CD4-positive, alpha-beta memory T cell (primary cell): ENCODE measurements around the gene HLA-DQB2. TPM values are rescaled to one million over a fixed set of nuclear protein-coding genes. Genes with fewer than 3 reads are reported as not detected.

Experiments
- CTCF ChIA-PET: fragments of 350-600 bp; sonication (Branson Sonifier 250); formaldehyde crosslinking; loops from one replicate; lab custom pipeline; 2021; ENCODE audit warnings: inconsistent platforms; ENCODE audit not compliant: partially characterized antibody; lab: Charles Lee
- POLR2A ChIA-PET: fragments of 350-600 bp; sonication (Branson Sonifier 250); formaldehyde crosslinking; loops from one replicate; lab custom pipeline; 2021; ENCODE audit not compliant: partially characterized antibody; lab: Charles Lee
- DNase-seq, 5 donors: peaks; one replicate each; pipeline versions ENCODE4 v3.0.0 to v3.0.0-alpha.2; 2020 to 2022; ENCODE audit warnings: mixed read lengths in 1 of 5
- H3K27ac ChIP-seq: one replicate; pipeline ENCODE4 v1.7.0; 2013; ENCODE audit warnings: low read depth, low read length
- H3K27me3 ChIP-seq: 2 replicates; pipeline ENCODE4 v1.7.0; 2013; ENCODE audit warnings: mild to moderate bottlenecking, low read length, moderate library complexity; ENCODE audit not compliant: insufficient read depth
- H3K36me3 ChIP-seq: 2 replicates; pipeline ENCODE4 v1.7.0; 2013; ENCODE audit warnings: mild to moderate bottlenecking, low read length, moderate library complexity; ENCODE audit not compliant: insufficient read depth
- H3K4me1 ChIP-seq: 2 replicates; pipeline ENCODE4 v1.7.0; 2013; ENCODE audit warnings: mild to moderate bottlenecking, low read length, moderate library complexity; ENCODE audit not compliant: insufficient read depth
- H3K4me3 ChIP-seq, 2 donors: one replicate each; pipeline ENCODE4 v1.7.0; 2013; ENCODE audit warnings: low read length in 2 of 2, mild to moderate bottlenecking in 1 of 2
- H3K9me3 ChIP-seq, 2 donors: one replicate each; pipeline ENCODE4 v1.7.0; 2013; ENCODE audit warnings: low read length in 2 of 2, control low read depth in 1 of 2; ENCODE audit not compliant: control insufficient read depth in 1 of 2
- H3K27ac Mint-ChIP-seq, 7 donors: one replicate each; pipeline ENCODE4 v1.8.0; 2020 to 2021; ENCODE audit warnings: mixed read lengths in 7 of 7, mild to moderate bottlenecking in 6 of 7, inconsistent platforms in 3 of 7, moderate library complexity in 3 of 7
- H3K27me3 Mint-ChIP-seq, 2 donors: one replicate each; pipeline ENCODE4 v1.8.0; 2020 to 2021; ENCODE audit warnings: mixed read lengths in 2 of 2
- H3K36me3 Mint-ChIP-seq, 2 donors: one replicate each; pipeline ENCODE4 v1.8.0; 2020 to 2021; ENCODE audit warnings: mixed read lengths in 2 of 2, inconsistent platforms in 1 of 2, mild to moderate bottlenecking in 1 of 2
- H3K4me1 Mint-ChIP-seq, 4 donors: one replicate each; pipeline ENCODE4 v1.8.0; 2020 to 2021; ENCODE audit warnings: mixed read lengths in 4 of 4, mild to moderate bottlenecking in 1 of 4
- H3K4me3 Mint-ChIP-seq, 8 donors: one replicate each; pipeline ENCODE4 v1.8.0; 2020 to 2021; ENCODE audit warnings: mixed read lengths in 8 of 8, mild to moderate bottlenecking in 7 of 8, moderate library complexity in 6 of 8, inconsistent platforms in 3 of 8
- H3K9me3 Mint-ChIP-seq, 8 donors: one replicate each; pipeline ENCODE4 v1.8.0; 2020 to 2021; ENCODE audit warnings: mixed read lengths in 8 of 8, mild to moderate bottlenecking in 5 of 8, inconsistent platforms in 3 of 8, moderate library complexity in 1 of 8
- intact Hi-C: fragments of 100-400 bp; cut with micrococcal nuclease; formaldehyde crosslinking; loops from one replicate; pipeline ENCODE4 v1.15.1; 2023
- polyA plus RNA-seq, 2 donors: library from polyadenylated mRNA; unstranded; fragments of 300-500 nt; fragmentation: Illumina TruSeq; gene quantifications; one replicate each; pipeline ENCODE4 v1.2.3, GENCODE V29; 2021
- total RNA-seq, 2 experiments: library from RNA; stranded (reverse); gene quantifications; one replicate each; pipeline ENCODE4 v1.2.3, GENCODE V29; 2021

Gene HLA-DQB2
- total and polyA plus RNA-seq, 4 experiments from 2014 or later: 2.9 TPM; not detected in 3

- Histone ChIP-seq H3K36me3 (no peaks in the 10 kb centered on the region), H3K27me3 (no peaks in the 10 kb centered on the region), H3K4me1 (no peaks in the 10 kb centered on the region), H3K27ac (no peak overlapping the region), H3K4me3 (no peak overlapping the region), H3K9me3 (no peaks in the 10 kb centered on the region)
- H3K36me3 Mint-ChIP-seq: no peaks in the 10 kb centered on the region
- H3K27me3 Mint-ChIP-seq: peaks cover 21 to 25% of the 10 kb centered on the region in 2 donors
- POLR2A ChIA-PET: no interaction called here
- H3K4me3 Mint-ChIP-seq: no peak overlapping the region
- no peak for DNase-seq
- intact Hi-C loops: no loop called here
- CTCF ChIA-PET: no interaction called here
- H3K9me3 Mint-ChIP-seq: peaks cover 0 to 16% (median 10%) of the 10 kb centered on the region in 8 donors
- H3K27ac Mint-ChIP-seq: no peak overlapping the region
- no peaks in the 10 kb centered on the region for H3K4me1 Mint-ChIP-seq
These were observed 15.7 kb upstream of the HLA-DQB2 start for GRCh38 chr6:32779036-32779435.

DNA sequence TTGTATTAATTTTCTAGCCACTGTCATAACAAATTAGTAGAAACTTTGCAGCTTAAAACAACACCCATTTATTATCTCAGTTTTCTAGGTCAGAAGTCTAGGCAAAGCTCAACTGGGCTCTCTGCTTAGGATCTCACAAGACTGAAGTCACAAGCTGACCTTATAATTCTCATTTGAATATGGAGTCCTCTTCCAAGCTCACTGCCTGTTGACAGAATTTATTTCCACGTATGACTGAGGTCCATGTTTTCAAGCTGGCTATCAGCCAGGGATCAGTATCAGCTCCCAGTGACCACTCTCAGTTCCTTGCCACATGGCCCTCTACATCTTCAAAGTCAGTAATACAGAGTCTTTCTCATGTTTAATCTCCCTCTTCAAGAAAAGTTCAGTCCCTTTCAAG is 11.7 kb upstream of the HLA-DQB2 start:
- Mint-ChIP-seq H3K4me1 (no peaks in the 10 kb centered on the region), H3K36me3 (no peaks in the 10 kb centered on the region), H3K27me3 (peaks cover 30 to 37% of the 10 kb centered on the region in 2 donors), H3K4me3 (no peak overlapping the region), H3K27ac (no peak overlapping the region), H3K9me3 (no peaks in the 10 kb centered on the region)
- Histone ChIP-seq H3K4me1 (no peaks in the 10 kb centered on the region), H3K36me3 (no peaks in the 10 kb centered on the region), H3K9me3 (no peaks in the 10 kb centered on the region), H3K27me3 (peaks cover 18% of the 10 kb centered on the region), H3K4me3 (no peak overlapping the region), H3K27ac (no peak overlapping the region)
- no peak for DNase-seq
- CTCF ChIA-PET: interaction anchor here (0.8 to 1.2 kb wide), 2 partner anchors 8 to 21 kb away, joined by 3 read pairs; no protein-coding TSS in a partner anchor
- intact Hi-C loops: no loop called here
- POLR2A ChIA-PET: no interaction called here

DNA sequence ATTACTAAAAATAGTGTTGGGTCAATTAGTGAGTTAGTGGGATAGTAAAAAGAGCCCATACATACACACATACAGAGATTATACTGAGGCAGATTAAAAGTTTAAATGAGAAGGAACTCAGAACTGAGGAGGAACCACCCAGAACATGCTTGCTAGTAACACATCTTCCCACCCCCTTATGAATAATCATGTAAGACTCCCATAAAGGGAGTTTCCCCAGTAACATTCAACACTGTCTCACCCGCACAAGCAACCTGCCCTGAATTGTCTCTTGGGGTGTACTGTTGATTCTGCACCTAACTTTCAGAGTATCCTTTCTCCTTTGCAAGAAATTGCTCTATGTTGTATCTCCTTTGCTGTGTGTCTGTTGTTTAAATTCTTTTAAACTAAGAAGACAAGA is 11.1 kb upstream of the HLA-DQB2 start:
- Mint-ChIP-seq H3K27me3 (peaks cover 31 to 42% of the 10 kb centered on the region in 2 donors), H3K36me3 (no peaks in the 10 kb centered on the region), H3K27ac (no peak overlapping the region), H3K4me3 (no peak overlapping the region), H3K4me1 (no peaks in the 10 kb centered on the region), H3K9me3 (no peaks in the 10 kb centered on the region)
- no peaks in the 10 kb centered on the region for H3K36me3 ChIP-seq
- ChIA-PET CTCF (interaction anchor here (1.2 kb wide), 1 partner anchor 8 kb away, joined by 3 read pairs; no protein-coding TSS in a partner anchor), POLR2A (no interaction called here)
- H3K4me3 ChIP-seq: no peak overlapping the region
- H3K9me3 ChIP-seq: no peaks in the 10 kb centered on the region
- no peak overlapping the region for H3K27ac ChIP-seq
- peaks cover 18% of the 10 kb centered on the region for H3K27me3 ChIP-seq
- no peak for DNase-seq
- no peaks in the 10 kb centered on the region for H3K4me1 ChIP-seq
- intact Hi-C loops: no loop called here

DNA sequence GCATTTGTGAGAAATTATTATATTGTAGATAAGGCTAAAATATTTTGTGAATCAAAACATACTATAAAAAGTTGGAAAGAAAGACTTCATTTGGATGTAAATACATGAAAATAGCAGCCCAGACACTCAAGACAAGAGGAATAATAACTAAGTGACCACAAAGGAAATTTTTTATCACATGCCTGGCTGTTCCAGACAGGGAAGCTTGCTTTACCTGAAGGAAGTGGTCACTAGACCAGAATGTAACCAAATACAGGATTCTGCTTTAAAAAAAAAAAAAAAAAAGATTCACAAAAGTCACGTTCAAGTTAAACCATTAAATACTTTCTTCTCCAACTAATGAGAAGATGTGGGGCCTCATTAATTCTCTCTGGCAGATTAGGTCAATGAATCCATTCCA is 9.3 kb upstream of the HLA-DQB2 start:
- CTCF ChIA-PET: no interaction called here
- no peak overlapping the region for H3K4me3 Mint-ChIP-seq

GRCh38 chr6:32764048-32764447 is 716 bp upstream of the HLA-DQB2 start:
- intact Hi-C loops: no loop called here
- CTCF ChIA-PET: interaction anchor here (1.2 kb wide), 1 partner anchor 519 kb away, joined by 3 read pairs; no protein-coding TSS in a partner anchor
- peaks cover 34 to 54% of the 10 kb centered on the region in 2 donors for H3K27me3 Mint-ChIP-seq

More for the DNA sequence above, 9.3 kb upstream of the HLA-DQB2 start:
- Mint-ChIP-seq H3K9me3 (no peaks in the 10 kb centered on the region), H3K27ac (no peak overlapping the region), H3K4me1 (no peaks in the 10 kb centered on the region), H3K36me3 (no peaks in the 10 kb centered on the region), H3K27me3 (peaks cover 42 to 47% of the 10 kb centered on the region in 2 donors)
- H3K27me3 ChIP-seq: peaks cover 21% of the 10 kb centered on the region
- H3K4me3 ChIP-seq: no peak overlapping the region
- POLR2A ChIA-PET: no interaction called here
- H3K36me3 ChIP-seq: no peaks in the 10 kb centered on the region
- no peak for DNase-seq
- H3K9me3 ChIP-seq: no peaks in the 10 kb centered on the region
- intact Hi-C loops: no loop called here
- no peak overlapping the region for H3K27ac ChIP-seq
- H3K4me1 ChIP-seq: no peaks in the 10 kb centered on the region

DNA sequence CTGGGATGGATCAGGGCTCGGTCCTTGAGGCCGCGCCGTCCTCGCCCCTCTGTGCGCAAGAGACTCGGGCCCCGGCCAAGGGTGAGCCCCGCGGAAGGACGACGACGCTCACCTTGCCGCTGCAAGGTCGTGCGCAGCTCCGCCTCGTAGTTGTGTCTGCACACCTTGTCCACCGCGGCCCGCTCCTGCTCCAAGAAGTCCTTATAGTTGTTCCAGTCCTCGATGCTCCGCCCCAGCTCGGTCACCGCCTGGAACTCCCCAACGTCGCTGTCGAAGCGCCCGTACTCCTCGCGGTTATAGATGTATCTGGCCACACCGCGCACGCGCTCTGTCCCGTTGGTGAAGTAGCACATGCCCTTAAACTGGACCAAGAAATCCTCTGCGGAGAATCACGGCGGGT is 1.8 kb downstream of the HLA-DQB2 start:
- Histone ChIP-seq H3K36me3 (no peaks in the 10 kb centered on the region), H3K27me3 (peaks cover 6% of the 10 kb centered on the region), H3K9me3 (no peaks in the 10 kb centered on the region), H3K4me3 (no peak overlapping the region), H3K27ac (no peak overlapping the region), H3K4me1 (no peaks in the 10 kb centered on the region)
- intact Hi-C loops: no loop called here
- DNase-seq: no peak
- Mint-ChIP-seq H3K4me3 (no peak overlapping the region), H3K36me3 (no peaks in the 10 kb centered on the region), H3K4me1 (peaks cover 0 to 2% (median 0%) of the 10 kb centered on the region in 4 donors), H3K27me3 (peaks cover 13 to 42% of the 10 kb centered on the region in 2 donors), H3K27ac (peak overlapping the region in 1 of 7 donors; percentile 74), H3K9me3 (no peaks in the 10 kb centered on the region)
- ChIA-PET CTCF (no interaction called here), POLR2A (no interaction called here)

More at GRCh38 chr6:32764048-32764447, 716 bp upstream of the HLA-DQB2 start:
- no peaks in the 10 kb centered on the region for H3K4me1 ChIP-seq
- no peak overlapping the region for H3K4me3 Mint-ChIP-seq
- H3K9me3 ChIP-seq: no peaks in the 10 kb centered on the region
- POLR2A ChIA-PET: no interaction called here
- DNase-seq: no peak
- no peaks in the 10 kb centered on the region for H3K9me3 Mint-ChIP-seq
- H3K4me1 Mint-ChIP-seq: peaks cover 0 to 2% (median 0%) of the 10 kb centered on the region in 4 donors
- no peak overlapping the region for H3K27ac Mint-ChIP-seq
- H3K4me3 ChIP-seq: no peak overlapping the region
- no peak overlapping the region for H3K27ac ChIP-seq
- H3K36me3 ChIP-seq: no peaks in the 10 kb centered on the region
- no peaks in the 10 kb centered on the region for H3K36me3 Mint-ChIP-seq
- peaks cover 13% of the 10 kb centered on the region for H3K27me3 ChIP-seq

DNA sequence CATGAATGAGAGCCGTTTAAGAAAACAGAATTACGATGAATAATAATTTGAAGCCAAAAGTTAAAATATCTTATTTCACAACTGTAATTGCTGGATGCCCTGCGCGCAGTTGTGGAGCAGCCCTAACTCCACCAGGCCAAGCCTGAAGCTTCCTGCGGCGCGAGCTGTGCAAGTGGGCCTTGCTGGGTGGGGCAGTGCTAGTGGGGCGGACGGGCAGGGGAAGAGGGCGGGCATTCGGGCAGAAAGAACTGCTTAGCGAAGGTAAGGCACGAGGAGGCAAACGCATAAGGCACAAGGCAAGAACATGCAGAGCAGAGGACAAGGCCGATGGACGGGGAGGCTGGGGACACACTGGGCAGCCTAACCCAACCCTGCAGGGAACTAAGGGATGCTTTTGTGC is 2.3 kb downstream of the HLA-DQB2 start:
- peak in 1 of 5 donors; percentile 6 for DNase-seq
- Histone ChIP-seq H3K36me3 (no peaks in the 10 kb centered on the region), H3K9me3 (no peaks in the 10 kb centered on the region), H3K27me3 (peaks cover 6% of the 10 kb centered on the region), H3K27ac (no peak overlapping the region), H3K4me1 (no peaks in the 10 kb centered on the region), H3K4me3 (no peak overlapping the region)
- CTCF ChIA-PET: interaction anchor here (0.8 kb wide), 1 partner anchor 96 kb away, joined by 4 read pairs; no protein-coding TSS in a partner anchor
- no peaks in the 10 kb centered on the region for H3K36me3 Mint-ChIP-seq
- intact Hi-C loops: no loop called here
- POLR2A ChIA-PET: no interaction called here
- peak overlapping the region in 2 of 8 donors; percentile 12 to 45 for H3K4me3 Mint-ChIP-seq
- H3K9me3 Mint-ChIP-seq: no peaks in the 10 kb centered on the region
- H3K4me1 Mint-ChIP-seq: peaks cover 0 to 2% (median 0%) of the 10 kb centered on the region in 4 donors
- H3K27ac Mint-ChIP-seq: peak overlapping the region in 2 of 7 donors; percentile 1 to 17
- H3K27me3 Mint-ChIP-seq: peaks cover 11 to 40% of the 10 kb centered on the region in 2 donors
